ENCODE results near the gene GPN3. TPM values are rescaled to one million over a fixed set of nuclear protein-coding genes. Genes with fewer than 3 reads are reported as not detected.

The GPN3 gene
- total RNA-seq, 2 experiments from 2014 or later = 2.7 to 2.8 TPM

GRCh38 chr12:110513842-110514241 is 45.8 kb upstream of the GPN3 start:
- intact Hi-C loops (cut with DNase I, micrococcal nuclease) = loop anchor here (2.0 to 5.0 kb wide), 5 partner anchors 38 to 373 kb away; no protein-coding TSS in a partner anchor
- TF ChIP-seq, protein P1, sequence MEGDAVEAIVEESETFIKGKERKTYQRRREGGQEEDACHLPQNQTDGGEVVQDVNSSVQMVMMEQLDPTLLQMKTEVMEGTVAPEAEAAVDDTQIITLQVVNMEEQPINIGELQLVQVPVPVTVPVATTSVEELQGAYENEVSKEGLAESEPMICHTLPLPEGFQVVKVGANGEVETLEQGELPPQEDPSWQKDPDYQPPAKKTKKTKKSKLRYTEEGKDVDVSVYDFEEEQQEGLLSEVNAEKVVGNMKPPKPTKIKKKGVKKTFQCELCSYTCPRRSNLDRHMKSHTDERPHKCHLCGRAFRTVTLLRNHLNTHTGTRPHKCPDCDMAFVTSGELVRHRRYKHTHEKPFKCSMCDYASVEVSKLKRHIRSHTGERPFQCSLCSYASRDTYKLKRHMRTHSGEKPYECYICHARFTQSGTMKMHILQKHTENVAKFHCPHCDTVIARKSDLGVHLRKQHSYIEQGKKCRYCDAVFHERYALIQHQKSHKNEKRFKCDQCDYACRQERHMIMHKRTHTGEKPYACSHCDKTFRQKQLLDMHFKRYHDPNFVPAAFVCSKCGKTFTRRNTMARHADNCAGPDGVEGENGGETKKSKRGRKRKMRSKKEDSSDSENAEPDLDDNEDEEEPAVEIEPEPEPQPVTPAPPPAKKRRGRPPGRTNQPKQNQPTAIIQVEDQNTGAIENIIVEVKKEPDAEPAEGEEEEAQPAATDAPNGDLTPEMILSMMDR (IDR thresholded peaks at IDR 0.05) = no peak
- H3K9me3 ChIP-seq (ENCODE audit: control insufficient read depth in 1 of 2, insufficient read depth in 1 of 2, low read length in 2 of 2) = no peaks in the 10 kb centered on the region
- ChIA-PET POLR2A (interaction anchor here (1.1 to 1.9 kb wide), 3 partner anchors 12 to 64 kb away, joined by 3 to 11 read pairs (median 5); partner anchors contain the start of genes ARPC3, FAM216A, GPN3 and RAD9B), CTCF (interaction anchor here (1.4 to 3.0 kb wide), 4 partner anchors 14 to 88 kb away, joined by 3 to 17 read pairs (median 8); partner anchors contain the start of gene ARPC3)
- ATAC-seq (ENCODE audit: poor library complexity) (no peak), DNase-seq (no peak)
- H3K36me3 ChIP-seq (ENCODE audit: insufficient read depth, low read length) = no peaks in the 10 kb centered on the region
- no peaks in the 10 kb centered on the region for H3K36me3 Mint-ChIP-seq (ENCODE audit: low read depth)
- H3K27me3 ChIP-seq (ENCODE audit: control insufficient read depth in 1 of 2, insufficient read depth in 2 of 2, low read length in 2 of 2) = no peaks in the 10 kb centered on the region
- H3K4me1 Mint-ChIP-seq (ENCODE audit: low read depth) = no peaks in the 10 kb centered on the region
- no peak overlapping the region for H3K27ac ChIP-seq (ENCODE audit: low read depth in 1 of 2, low read length in 2 of 2)
- H3K4me3 Mint-ChIP-seq = no peak overlapping the region
- no peaks in the 10 kb centered on the region for H3K4me1 ChIP-seq (ENCODE audit: insufficient read depth, low read length)
- H3K4me3 ChIP-seq (ENCODE audit: low read length) = no peak overlapping the region
- no peak overlapping the region for H3K27ac Mint-ChIP-seq
- no peaks in the 10 kb centered on the region for H3K27me3 Mint-ChIP-seq
- no peaks in the 10 kb centered on the region for H3K9me3 Mint-ChIP-seq

GRCh38 chr12:110508071-110508586 is 40.1 kb upstream of the GPN3 start:
- POLR2A ChIA-PET = no interaction called here

DNA sequence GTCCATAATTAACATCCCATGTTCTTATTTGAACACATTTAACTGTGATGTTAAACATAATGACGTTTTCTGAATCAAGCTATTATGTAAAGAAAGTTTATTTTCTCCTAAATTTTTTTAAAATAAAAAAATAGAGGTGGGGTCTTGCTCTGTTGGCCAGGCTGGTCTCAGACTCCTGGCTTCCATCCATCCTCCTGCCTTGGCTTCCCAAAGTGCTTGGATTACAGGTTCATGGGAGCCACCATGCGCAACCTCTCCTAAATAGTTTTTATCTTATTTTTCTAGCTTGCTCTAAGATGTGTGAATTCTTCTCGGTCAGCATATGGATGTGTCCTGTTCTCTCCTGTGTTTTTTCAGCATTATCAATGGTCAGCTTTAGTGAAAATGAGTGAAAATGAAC is 37.3 kb upstream of the GPN3 start:
- no peak for ATAC-seq (ENCODE audit: poor library complexity)
- Histone ChIP-seq H3K4me3 (ENCODE audit: low read length) (no peak overlapping the region), H3K4me1 (ENCODE audit: insufficient read depth, low read length) (peaks cover 22% of the 10 kb centered on the region), H3K27ac (ENCODE audit: low read depth in 1 of 2, low read length in 2 of 2) (no peak overlapping the region), H3K36me3 (ENCODE audit: insufficient read depth, low read length) (no peaks in the 10 kb centered on the region), H3K9me3 (ENCODE audit: control insufficient read depth in 1 of 2, insufficient read depth in 1 of 2, low read length in 2 of 2) (no peaks in the 10 kb centered on the region), H3K27me3 (ENCODE audit: control insufficient read depth in 1 of 2, insufficient read depth in 2 of 2, low read length in 2 of 2) (no peaks in the 10 kb centered on the region)
- peaks cover 17% of the 10 kb centered on the region for H3K4me1 Mint-ChIP-seq (ENCODE audit: low read depth)
- intact Hi-C loops (cut with DNase I, micrococcal nuclease) = no loop called here
- H3K27ac Mint-ChIP-seq = no peak overlapping the region
- POLR2A ChIA-PET = no interaction called here
- H3K36me3 Mint-ChIP-seq (ENCODE audit: low read depth) = peaks cover 12% of the 10 kb centered on the region
- H3K4me3 Mint-ChIP-seq = no peak overlapping the region
- no peaks in the 10 kb centered on the region for H3K27me3 Mint-ChIP-seq
- CTCF ChIA-PET = interaction anchor here (1.2 kb wide), 1 partner anchor 37 kb away, joined by 3 read pairs; the partner anchor contains the start of genes FAM216A and GPN3
- H3K9me3 Mint-ChIP-seq = no peaks in the 10 kb centered on the region
- no peak for DNase-seq
- TF ChIP-seq, protein P1 (IDR thresholded peaks at IDR 0.05) = no peak

More at GRCh38 chr12:110508071-110508586, 40.1 kb upstream of the GPN3 start:
- no peak for DNase-seq
- Mint-ChIP-seq H3K36me3 (ENCODE audit: low read depth) (no peaks in the 10 kb centered on the region), H3K9me3 (no peaks in the 10 kb centered on the region), H3K4me3 (no peak overlapping the region), H3K27ac (no peak overlapping the region), H3K4me1 (ENCODE audit: low read depth) (no peaks in the 10 kb centered on the region), H3K27me3 (no peaks in the 10 kb centered on the region)
- Histone ChIP-seq H3K4me3 (ENCODE audit: low read length) (no peak overlapping the region), H3K36me3 (ENCODE audit: insufficient read depth, low read length) (no peaks in the 10 kb centered on the region), H3K27ac (ENCODE audit: low read depth in 1 of 2, low read length in 2 of 2) (no peak overlapping the region), H3K9me3 (ENCODE audit: control insufficient read depth in 1 of 2, insufficient read depth in 1 of 2, low read length in 2 of 2) (no peaks in the 10 kb centered on the region), H3K4me1 (ENCODE audit: insufficient read depth, low read length) (no peaks in the 10 kb centered on the region), H3K27me3 (ENCODE audit: control insufficient read depth in 1 of 2, insufficient read depth in 2 of 2, low read length in 2 of 2) (no peaks in the 10 kb centered on the region)
- intact Hi-C loops (cut with DNase I, micrococcal nuclease) = no loop called here
- TF ChIP-seq, protein P1 (IDR thresholded peaks at IDR 0.05) = no peak
- ATAC-seq (ENCODE audit: poor library complexity) = no peak
- CTCF ChIA-PET = interaction anchor here (0.8 to 1.7 kb wide), 3 partner anchors 39 to 92 kb away, joined by 3 to 4 read pairs (median 4); partner anchors contain the start of genes ARPC3 and FAM216A
